ENCODE results near the gene SHISA6.

SHISA6 gene

GRCh38 chr17:11612956-11613355, 371.9 kb downstream of the SHISA6 start:
- H3K9me3 ChIP-seq (ENCODE audit: low read length): no peaks in the 10 kb centered on the region

More at GRCh38 chr17:11612956-11613355, 371.9 kb downstream of the SHISA6 start:
- Histone ChIP-seq H3K4me3 (ENCODE audit: low read depth in 1 of 2, low read length in 2 of 2) (no peak overlapping the region), H3K27ac (ENCODE audit: low read depth, low read length) (no peak overlapping the region), H3K27me3 (ENCODE audit: control insufficient read depth in 1 of 2, insufficient read depth in 2 of 2, low read length in 2 of 2) (no peaks in the 10 kb centered on the region), H3K4me1 (ENCODE audit: insufficient read depth, low read length) (peaks cover 10% of the 10 kb centered on the region), H3K36me3 (ENCODE audit: insufficient read depth, low read length) (no peaks in the 10 kb centered on the region), H3K9ac (ENCODE audit: low read length) (no peak overlapping the region)

All from muscle layer of colon (tissue), 2 donors.